ENCODE data around the gene SMG6. TPM values are rescaled to one million over a fixed set of nuclear protein-coding genes. Genes with fewer than 3 reads are reported as not detected.

Gene SMG6
- total RNA-seq, 1 donor from 2014 or later, result 28.8 TPM

GRCh38 chr17:2068519-2069051 is 235.0 kb downstream of the SMG6 start:
- Histone ChIP-seq H3K27ac (peak overlapping the region; percentile 76), H3K4me1 (peaks cover 63% of the 10 kb centered on the region), H3K9me3 (no peaks in the 10 kb centered on the region), H3K27me3 (no peaks in the 10 kb centered on the region), H3K36me3 (peaks cover 16% of the 10 kb centered on the region), H3K4me3 (no peak overlapping the region)
- no peak for ATAC-seq
- intact Hi-C loops (cut with DNase I), result no loop called here
- no peak for DNase-seq
- TF ChIP-seq CTCF (IDR thresholded peaks at IDR 0.05), result no peak

GRCh38 chr17:2068031-2068518 is 235.5 kb downstream of the SMG6 start:
- intact Hi-C loops (cut with DNase I), result no loop called here
- ATAC-seq (no peak), DNase-seq (no peak)
- no peaks in the 10 kb centered on the region for H3K9me3 ChIP-seq
- no peaks in the 10 kb centered on the region for H3K27me3 ChIP-seq
- H3K36me3 ChIP-seq, result peaks cover 16% of the 10 kb centered on the region
- H3K4me3 ChIP-seq, result no peak overlapping the region
- no peak for TF ChIP-seq CTCF (IDR thresholded peaks at IDR 0.05)
- peaks cover 67% of the 10 kb centered on the region for H3K4me1 ChIP-seq
- peak overlapping the region; percentile 76 for H3K27ac ChIP-seq

- H3K36me3 ChIP-seq, result peaks cover 16% of the 10 kb centered on the region
- no peaks in the 10 kb centered on the region for H3K27me3 ChIP-seq
- H3K4me1 ChIP-seq, result peaks cover 67% of the 10 kb centered on the region
- ATAC-seq (no peak), DNase-seq (no peak)
- H3K27ac ChIP-seq, result peak overlapping the region; percentile 76
- no peak for TF ChIP-seq CTCF (IDR thresholded peaks at IDR 0.05)
- intact Hi-C loops (cut with DNase I), result no loop called here
- H3K9me3 ChIP-seq, result no peaks in the 10 kb centered on the region
- H3K4me3 ChIP-seq, result no peak overlapping the region
Measured at GRCh38 chr17:2067608-2068024, 236.0 kb downstream of the SMG6 start.

- intact Hi-C loops (cut with DNase I), result no loop called here
- H3K4me1 ChIP-seq, result peaks cover 67% of the 10 kb centered on the region
- peak overlapping the region; percentile 76 for H3K27ac ChIP-seq
- no peak for ATAC-seq
- H3K27me3 ChIP-seq, result no peaks in the 10 kb centered on the region
- DNase-seq, result no peak
- no peaks in the 10 kb centered on the region for H3K9me3 ChIP-seq
- no peak for TF ChIP-seq CTCF (IDR thresholded peaks at IDR 0.05)
- peaks cover 16% of the 10 kb centered on the region for H3K36me3 ChIP-seq
- H3K4me3 ChIP-seq, result no peak overlapping the region
Measured at GRCh38 chr17:2067048-2067561, 236.5 kb downstream of the SMG6 start.

GRCh38 chr17:2065949-2066400 is 237.6 kb downstream of the SMG6 start:
- no peak for ATAC-seq

More at GRCh38 chr17:2065949-2066400, 237.6 kb downstream of the SMG6 start:
- peak overlapping the region; percentile 55 for H3K27ac ChIP-seq
- no peak for TF ChIP-seq CTCF (IDR thresholded peaks at IDR 0.05)
- intact Hi-C loops (cut with DNase I), result no loop called here
- no peaks in the 10 kb centered on the region for H3K9me3 ChIP-seq
- DNase-seq, result no peak
- H3K36me3 ChIP-seq, result peaks cover 22% of the 10 kb centered on the region
- no peak overlapping the region for H3K4me3 ChIP-seq
- peaks cover 70% of the 10 kb centered on the region for H3K4me1 ChIP-seq
- no peaks in the 10 kb centered on the region for H3K27me3 ChIP-seq
